SK-N-MC (cell line): ENCODE results near the gene APH1B.

Experiments
- EZH2 ChIP-seq: fragments of 200-600 bp; sonication (generic); IDR thresholded peaks from one replicate; pipeline ENCODE4 v1.6.1; 2017; ENCODE audit warnings: antibody characterized with exemption
- FOXP2 ChIP-seq: optimal IDR thresholded peaks from 2 replicates; pipeline ENCODE3; 2011; ENCODE audit warnings: mild to moderate bottlenecking, moderate library complexity; ENCODE audit not compliant: insufficient read depth; ENCODE audit errors: extremely low read length, control extremely low read depth
- POLR2AphosphoS5 ChIP-seq: IDR thresholded peaks from 2 replicates; pipeline ENCODE4 v1.6.1; 2012; ENCODE audit warnings: mild to moderate bottlenecking, low read depth, low read length, borderline replicate concordance

DNA sequence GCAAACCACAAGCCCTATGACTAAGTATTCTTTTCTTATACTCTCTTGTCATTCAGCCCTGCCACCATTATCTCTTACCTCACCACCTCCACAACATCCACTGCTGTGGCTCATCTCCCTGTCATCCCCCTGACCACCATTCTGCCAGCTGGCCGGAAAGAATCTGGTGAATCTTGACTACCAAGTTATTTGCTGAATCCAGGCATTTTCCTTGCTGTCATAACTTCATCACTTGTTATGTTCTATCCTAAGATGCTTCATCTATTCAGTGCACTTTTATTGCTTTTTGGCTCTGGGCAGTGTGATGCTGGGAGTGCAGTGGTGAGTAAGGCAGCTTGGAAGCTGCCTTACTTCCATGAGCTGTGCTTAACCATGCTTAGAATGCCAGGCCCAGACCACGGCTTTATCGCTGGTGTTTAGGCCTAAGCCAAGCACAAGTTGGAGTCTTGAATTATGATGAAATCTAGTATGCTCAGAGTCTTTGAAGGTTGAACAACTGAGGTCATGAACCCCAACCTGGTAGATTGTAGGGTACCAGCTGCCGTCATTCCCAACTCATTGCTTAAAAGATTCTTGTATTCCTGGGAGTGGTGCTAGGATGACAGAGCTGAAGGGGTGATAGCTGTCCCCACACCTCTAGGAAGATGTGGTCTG is 27.0 kb upstream of the APH1B start:
- TF ChIP-seq FOXP2 (no peak), EZH2 (no peak), POLR2AphosphoS5 (no peak)
